GM19324 (cell line): ENCODE measurements around the gene PKP4.

Experiments used
- ATAC-seq: cut with Tn5 transposase; IDR thresholded peaks from one replicate; pipeline ENCODE4 v1.9.1; 2021; ENCODE audit warnings: mild to moderate bottlenecking, moderate library complexity; ENCODE audit not compliant: unreplicated experiment, low FRiP score

PKP4 gene

GRCh38 chr2:158539176-158540005 lies 82.6 kb downstream of the PKP4 start:
- no peak for ATAC-seq

GRCh38 chr2:158542577-158542976 lies 85.8 kb downstream of the PKP4 start:
- no peak for ATAC-seq

- ATAC-seq: no peak
These were observed 87.2 kb downstream of the PKP4 start for GRCh38 chr2:158543957-158544356.

- ATAC-seq: no peak
These were observed 88.2 kb downstream of the PKP4 start for GRCh38 chr2:158544998-158545397.

- ATAC-seq: peak; percentile 74
These were observed 89.8 kb downstream of the PKP4 start for GRCh38 chr2:158546412-158547144.

GRCh38 chr2:158553257-158553656 lies 96.5 kb downstream of the PKP4 start:
- no peak for ATAC-seq

GRCh38 chr2:158554996-158555395 lies 98.2 kb downstream of the PKP4 start:
- ATAC-seq: no peak

GRCh38 chr2:158556124-158556523 lies 99.4 kb downstream of the PKP4 start:
- no peak for ATAC-seq

GRCh38 chr2:158557752-158558151 lies 101.0 kb downstream of the PKP4 start:
- ATAC-seq: no peak

- ATAC-seq: no peak
These were observed 102.5 kb downstream of the PKP4 start for GRCh38 chr2:158559252-158559651.

- no peak for ATAC-seq
These were observed 103.5 kb downstream of the PKP4 start for GRCh38 chr2:158560259-158560658.

GRCh38 chr2:158561054-158561453 lies 104.3 kb downstream of the PKP4 start:
- no peak for ATAC-seq

- no peak for ATAC-seq
These were observed 110.5 kb downstream of the PKP4 start for GRCh38 chr2:158567208-158567607.

GRCh38 chr2:158569284-158569683 lies 112.5 kb downstream of the PKP4 start:
- no peak for ATAC-seq

- ATAC-seq: no peak
These were observed 114.1 kb downstream of the PKP4 start for GRCh38 chr2:158570869-158571268.

GRCh38 chr2:158573739-158574138 lies 117.0 kb downstream of the PKP4 start:
- ATAC-seq: no peak

GRCh38 chr2:158575051-158575635 lies 118.4 kb downstream of the PKP4 start:
- no peak for ATAC-seq

GRCh38 chr2:158577141-158577540 lies 120.4 kb downstream of the PKP4 start:
- no peak for ATAC-seq

- peak; percentile 72 for ATAC-seq
These were observed 122.1 kb downstream of the PKP4 start for GRCh38 chr2:158578703-158579330.

- ATAC-seq: no peak
These were observed 123.2 kb downstream of the PKP4 start for GRCh38 chr2:158579928-158580327.

- ATAC-seq: no peak
These were observed 124.0 kb downstream of the PKP4 start for GRCh38 chr2:158580760-158581159.
